ENCODE data around the gene RMP24.

The RMP24 gene

DNA sequence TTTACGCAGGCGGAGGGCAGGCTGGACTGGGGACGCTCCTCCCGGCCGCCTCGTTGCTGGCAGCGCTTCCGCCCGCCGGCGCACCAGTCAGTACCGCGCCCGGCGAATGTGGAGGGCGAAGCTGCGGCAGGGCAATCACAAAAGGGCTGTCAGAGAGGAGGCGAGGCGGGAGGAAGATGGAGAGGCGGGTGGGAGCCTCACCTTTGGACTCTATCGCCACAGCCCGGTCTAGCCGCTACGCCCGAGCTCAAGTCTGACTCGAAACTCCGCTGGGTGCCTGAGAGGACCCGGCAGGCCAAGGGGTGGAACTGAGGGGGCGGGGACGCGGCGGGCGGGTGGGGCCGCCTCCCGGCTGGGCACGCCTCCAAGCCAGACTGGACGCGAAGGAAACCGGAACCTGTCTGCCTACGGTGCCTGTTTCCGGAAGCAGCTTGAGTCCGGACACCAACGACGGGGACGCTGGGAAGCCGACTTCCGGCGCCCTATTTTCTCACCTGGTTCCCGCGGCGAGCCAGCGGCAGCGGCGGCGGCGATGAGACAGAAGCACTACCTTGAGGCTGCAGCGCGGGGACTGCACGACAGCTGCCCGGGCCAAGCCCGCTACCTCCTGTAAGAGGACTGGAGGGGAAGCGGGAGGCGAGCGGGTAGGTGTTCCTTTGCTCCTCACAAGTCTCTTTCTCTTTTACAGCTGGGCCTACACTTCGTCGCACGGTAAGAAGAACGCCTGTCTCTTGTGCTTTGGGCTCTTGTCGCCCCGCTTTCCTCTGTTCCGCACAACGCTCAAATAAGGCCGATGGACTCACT is at the start of gene RMP24:
Gene RMP24 (plus strand): TSS at position 483 of the 804 bp plus-strand sequence.
- Histone ChIP-seq H3K27ac (ENCODE audit: low read depth in 1 of 2, low read length in 1 of 2) (peak within 1 kb of the TSS; percentile 84 to 97), H3K4me3 (peak within 1 kb of the TSS; percentile 100), H3K9me3 (ENCODE audit: control insufficient read depth in 4 of 4, insufficient read depth in 3 of 4, low read length in 3 of 4) (no peaks in the 10 kb centered on the region), H3K27me3 (ENCODE audit: control insufficient read depth in 3 of 3, insufficient read depth in 3 of 3, low read length in 2 of 3) (no peaks in the 10 kb centered on the region), H3K9ac (ENCODE audit: insufficient read depth in 1 of 2, low read length in 2 of 2) (peak within 1 kb of the TSS; percentile 55 to 90), H3K36me3 (ENCODE audit: control insufficient read depth in 4 of 4, insufficient read depth in 4 of 4, low read length in 4 of 4) (peaks cover 1 to 19% (median 9%) of the 10 kb centered on the region in 4 donors), H3K4me1 (ENCODE audit: control insufficient read depth in 5 of 5, insufficient read depth in 5 of 5, low read length in 5 of 5) (peaks cover 0 to 14% (median 5%) of the 10 kb centered on the region in 5 donors)
- WGBS, 2 donors = 0 to 1% methylated on average over 64 to 73 of the region's 73 CpGs
- TF ChIP-seq, protein P1, sequence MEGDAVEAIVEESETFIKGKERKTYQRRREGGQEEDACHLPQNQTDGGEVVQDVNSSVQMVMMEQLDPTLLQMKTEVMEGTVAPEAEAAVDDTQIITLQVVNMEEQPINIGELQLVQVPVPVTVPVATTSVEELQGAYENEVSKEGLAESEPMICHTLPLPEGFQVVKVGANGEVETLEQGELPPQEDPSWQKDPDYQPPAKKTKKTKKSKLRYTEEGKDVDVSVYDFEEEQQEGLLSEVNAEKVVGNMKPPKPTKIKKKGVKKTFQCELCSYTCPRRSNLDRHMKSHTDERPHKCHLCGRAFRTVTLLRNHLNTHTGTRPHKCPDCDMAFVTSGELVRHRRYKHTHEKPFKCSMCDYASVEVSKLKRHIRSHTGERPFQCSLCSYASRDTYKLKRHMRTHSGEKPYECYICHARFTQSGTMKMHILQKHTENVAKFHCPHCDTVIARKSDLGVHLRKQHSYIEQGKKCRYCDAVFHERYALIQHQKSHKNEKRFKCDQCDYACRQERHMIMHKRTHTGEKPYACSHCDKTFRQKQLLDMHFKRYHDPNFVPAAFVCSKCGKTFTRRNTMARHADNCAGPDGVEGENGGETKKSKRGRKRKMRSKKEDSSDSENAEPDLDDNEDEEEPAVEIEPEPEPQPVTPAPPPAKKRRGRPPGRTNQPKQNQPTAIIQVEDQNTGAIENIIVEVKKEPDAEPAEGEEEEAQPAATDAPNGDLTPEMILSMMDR (IDR thresholded peaks at IDR 0.05; ENCODE audit: control extremely low read depth, extremely low read depth) = no peak
- DNase-seq (peak; percentile 96 to 98 (median 97)), ATAC-seq (ENCODE audit: insufficient read depth, low FRiP score) (peak; percentile 98)

DNA sequence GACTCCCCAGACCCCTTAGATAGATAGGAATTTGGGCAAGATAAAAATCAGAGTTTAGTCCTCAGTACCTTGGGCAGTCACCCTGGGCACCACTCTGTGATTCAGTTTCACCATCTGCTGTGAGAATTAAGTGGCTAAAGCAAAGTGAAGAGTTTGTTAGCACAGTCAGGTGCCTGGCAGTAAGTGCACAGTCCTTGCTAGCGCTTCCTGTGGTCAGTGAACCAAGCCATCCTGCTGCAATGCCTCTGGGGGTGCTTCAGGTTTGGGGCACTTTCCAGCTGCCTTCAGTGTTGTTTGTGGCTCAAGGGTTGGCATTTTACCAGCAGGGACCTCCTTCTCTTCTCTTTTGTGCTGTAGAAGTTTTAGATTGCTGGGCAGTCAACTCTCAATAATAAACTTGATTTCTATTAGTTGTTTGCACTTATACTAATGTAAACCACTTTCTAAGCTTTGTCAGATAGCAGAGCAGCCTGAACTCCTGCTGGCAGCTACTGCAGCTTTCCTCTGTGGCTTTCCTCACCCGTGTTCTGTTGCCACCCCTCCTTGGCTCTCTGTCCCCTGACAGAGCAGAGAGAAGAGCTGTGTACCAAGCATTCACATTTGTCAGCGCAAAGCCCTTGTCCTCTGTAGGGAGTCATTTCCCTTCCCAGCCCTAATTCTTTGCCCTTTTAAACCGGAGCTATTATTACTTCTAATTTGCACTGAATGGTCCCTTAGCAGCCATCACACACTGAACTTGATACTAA is 48.4 kb upstream of the RMP24 start:
- peaks cover 0 to 2% (median 0%) of the 10 kb centered on the region in 4 donors for H3K9me3 ChIP-seq (ENCODE audit: control insufficient read depth in 4 of 4, insufficient read depth in 3 of 4, low read length in 3 of 4)
- no peak overlapping the region for H3K9ac ChIP-seq (ENCODE audit: insufficient read depth in 1 of 2, low read length in 2 of 2)
- WGBS, 2 donors = 54 to 56% methylated on average over 4 of the region's 4 CpGs
- H3K4me3 ChIP-seq = no peak overlapping the region
- no peak overlapping the region for H3K27ac ChIP-seq (ENCODE audit: low read depth in 1 of 2, low read length in 1 of 2)
- H3K4me1 ChIP-seq (ENCODE audit: control insufficient read depth in 5 of 5, insufficient read depth in 5 of 5, low read length in 5 of 5) = no peaks in the 10 kb centered on the region
- no peaks in the 10 kb centered on the region for H3K27me3 ChIP-seq (ENCODE audit: control insufficient read depth in 3 of 3, insufficient read depth in 3 of 3, low read length in 2 of 3)
- DNase-seq = peak in 1 of 3 donors; percentile 5
- H3K36me3 ChIP-seq (ENCODE audit: control insufficient read depth in 4 of 4, insufficient read depth in 4 of 4, low read length in 4 of 4) = no peaks in the 10 kb centered on the region
- ATAC-seq (ENCODE audit: insufficient read depth, low FRiP score) = no peak
- TF ChIP-seq, protein P1 (IDR thresholded peaks at IDR 0.05; ENCODE audit: control extremely low read depth, extremely low read depth) = no peak

DNA sequence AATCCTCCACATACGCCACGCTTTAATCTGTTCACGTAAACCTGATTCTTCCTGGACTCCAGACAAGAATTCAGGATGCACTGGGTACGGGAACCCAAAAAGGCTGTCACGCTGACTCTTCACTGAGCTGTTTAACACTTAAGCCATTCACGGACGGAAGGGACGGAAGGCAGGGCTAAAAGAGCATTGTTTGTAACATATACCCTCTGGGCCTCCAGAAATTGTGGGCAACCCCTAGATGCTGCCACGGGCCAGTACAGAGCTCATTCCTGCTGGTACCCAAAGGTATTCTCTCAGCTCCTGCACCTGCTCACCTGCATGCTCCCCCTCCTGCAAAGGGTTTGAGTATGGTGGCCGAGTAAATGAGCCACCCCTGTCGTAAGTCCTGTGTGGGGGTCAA is 45.6 kb upstream of the RMP24 start:
- H3K9me3 ChIP-seq (ENCODE audit: control insufficient read depth in 4 of 4, insufficient read depth in 3 of 4, low read length in 3 of 4) = peaks cover 0 to 7% (median under 1%) of the 10 kb centered on the region in 4 donors
- 92 to 97% methylated on average over 11 of the region's 11 CpGs for WGBS, 2 donors
- ATAC-seq (ENCODE audit: insufficient read depth, low FRiP score) (no peak), DNase-seq (no peak)
- no peaks in the 10 kb centered on the region for H3K36me3 ChIP-seq (ENCODE audit: control insufficient read depth in 4 of 4, insufficient read depth in 4 of 4, low read length in 4 of 4)
- no peaks in the 10 kb centered on the region for H3K27me3 ChIP-seq (ENCODE audit: control insufficient read depth in 3 of 3, insufficient read depth in 3 of 3, low read length in 2 of 3)
- TF ChIP-seq, protein P1 (IDR thresholded peaks at IDR 0.05; ENCODE audit: control extremely low read depth, extremely low read depth) = no peak
- H3K27ac ChIP-seq (ENCODE audit: low read depth in 1 of 2, low read length in 1 of 2) = no peak overlapping the region
- H3K4me1 ChIP-seq (ENCODE audit: control insufficient read depth in 5 of 5, insufficient read depth in 5 of 5, low read length in 5 of 5) = no peaks in the 10 kb centered on the region
- no peak overlapping the region for H3K9ac ChIP-seq (ENCODE audit: insufficient read depth in 1 of 2, low read length in 2 of 2)
- no peak overlapping the region for H3K4me3 ChIP-seq
